Measurements from ENCODE around the gene PEAK3. TPM values are rescaled to one million over a fixed set of nuclear protein-coding genes. Genes with fewer than 3 reads are reported as not detected.

PEAK3 gene
- total and polyA plus RNA-seq, 5 donors: 0.84 to 3.1 (median 1.5) TPM

DNA sequence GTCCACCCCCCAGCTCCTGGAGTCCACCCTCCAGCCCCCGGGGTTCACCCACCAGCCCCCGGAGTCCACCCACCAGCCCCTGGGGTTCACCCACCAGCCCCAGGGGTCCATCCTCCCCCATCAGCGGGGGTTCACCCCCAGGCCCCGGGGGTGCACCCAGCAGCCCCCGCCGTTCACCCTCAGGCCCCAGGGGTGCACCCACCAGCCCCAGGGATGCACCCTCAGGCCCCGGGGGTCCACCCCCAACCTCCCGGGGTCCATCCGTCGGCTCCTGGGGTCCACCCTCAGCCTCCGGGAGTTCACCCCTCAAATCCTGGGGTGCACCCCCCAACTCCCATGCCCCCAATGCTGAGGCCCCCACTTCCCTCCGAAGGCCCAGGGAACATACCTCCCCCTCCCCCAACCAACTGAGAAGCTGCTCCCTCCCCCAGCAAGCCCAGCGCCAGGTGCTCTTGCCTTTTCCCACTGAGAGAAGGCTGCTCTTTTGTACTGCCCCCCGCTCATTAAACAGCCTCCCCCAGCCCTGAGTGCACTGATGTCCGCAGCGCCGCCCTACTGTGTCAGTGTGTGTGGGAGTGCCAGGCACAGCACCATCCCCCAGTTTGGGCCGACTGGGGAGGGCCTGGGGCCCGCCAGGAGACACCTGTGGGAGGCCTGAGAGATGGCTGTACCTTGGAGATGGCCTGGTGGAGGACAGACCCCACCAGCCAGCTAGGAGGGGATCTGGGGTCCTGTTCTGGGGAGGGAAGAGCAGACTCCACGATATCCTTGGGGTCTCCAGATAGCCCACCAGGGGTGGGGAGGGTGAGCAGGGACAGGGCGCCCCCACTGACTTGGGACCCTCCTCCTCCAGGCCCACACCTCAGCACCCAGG is 33.6 kb downstream of the PEAK3 start:
- ATAC-seq (no peak), DNase-seq (peak in 2 of 3 donors; percentile 29 to 59)
- H3K27ac ChIP-seq (ENCODE audit: low read length): no peak overlapping the region
- intact Hi-C loops (cut with DNase I): no loop called here
- H3K4me3 ChIP-seq (ENCODE audit: low read length): no peak overlapping the region
- no peaks in the 10 kb centered on the region for H3K27me3 ChIP-seq (ENCODE audit: control insufficient read depth, insufficient read depth)
- no peaks in the 10 kb centered on the region for H3K9me3 ChIP-seq (ENCODE audit: control insufficient read depth, low read length)
- H3K4me1 ChIP-seq (ENCODE audit: control insufficient read depth, insufficient read depth, low read length): peaks cover 5% of the 10 kb centered on the region
- WGBS: 83% methylated on average over 21 of the region's 21 CpGs

GRCh38 chr19:2247433-2248101 is 34.4 kb downstream of the PEAK3 start:
- Histone ChIP-seq H3K27me3 (ENCODE audit: control insufficient read depth, insufficient read depth) (no peaks in the 10 kb centered on the region), H3K27ac (ENCODE audit: low read length) (no peak overlapping the region), H3K9me3 (ENCODE audit: control insufficient read depth, low read length) (no peaks in the 10 kb centered on the region), H3K4me3 (ENCODE audit: low read length) (no peak overlapping the region), H3K4me1 (ENCODE audit: control insufficient read depth, insufficient read depth, low read length) (peaks cover 5% of the 10 kb centered on the region)
- no peak for ATAC-seq
- WGBS: 88% methylated on average over 28 of the region's 28 CpGs
- intact Hi-C loops (cut with DNase I): no loop called here
- DNase-seq: peak in 2 of 3 donors; percentile 54 to 69

GRCh38 chr19:2246801-2247361 is 35.1 kb downstream of the PEAK3 start:
- Histone ChIP-seq H3K9me3 (ENCODE audit: control insufficient read depth, low read length) (no peaks in the 10 kb centered on the region), H3K27ac (ENCODE audit: low read length) (no peak overlapping the region), H3K4me1 (ENCODE audit: control insufficient read depth, insufficient read depth, low read length) (peaks cover 7% of the 10 kb centered on the region), H3K4me3 (ENCODE audit: low read length) (no peak overlapping the region), H3K27me3 (ENCODE audit: control insufficient read depth, insufficient read depth) (no peaks in the 10 kb centered on the region)
- 77% methylated on average over 26 of the region's 26 CpGs for WGBS
- ATAC-seq (peak; percentile 54 to 71), DNase-seq (peak; percentile 75 to 90 (median 89))
- intact Hi-C loops (cut with DNase I): no loop called here

- 92% methylated on average over 25 of the region's 25 CpGs for WGBS
- ATAC-seq (no peak), DNase-seq (peak in 1 of 3 donors; percentile 47)
- Histone ChIP-seq H3K27me3 (ENCODE audit: control insufficient read depth, insufficient read depth) (no peaks in the 10 kb centered on the region), H3K27ac (ENCODE audit: low read length) (no peak overlapping the region), H3K4me1 (ENCODE audit: control insufficient read depth, insufficient read depth, low read length) (peaks cover 11% of the 10 kb centered on the region), H3K9me3 (ENCODE audit: control insufficient read depth, low read length) (no peaks in the 10 kb centered on the region), H3K4me3 (ENCODE audit: low read length) (no peak overlapping the region)
- intact Hi-C loops (cut with DNase I): no loop called here
Measured at GRCh38 chr19:2246014-2246620, 35.9 kb downstream of the PEAK3 start.

GRCh38 chr19:2245273-2245672 is 36.7 kb downstream of the PEAK3 start:
- Histone ChIP-seq H3K4me3 (ENCODE audit: low read length) (no peak overlapping the region), H3K4me1 (ENCODE audit: control insufficient read depth, insufficient read depth, low read length) (peaks cover 14% of the 10 kb centered on the region), H3K9me3 (ENCODE audit: control insufficient read depth, low read length) (no peaks in the 10 kb centered on the region), H3K27ac (ENCODE audit: low read length) (no peak overlapping the region), H3K27me3 (ENCODE audit: control insufficient read depth, insufficient read depth) (no peaks in the 10 kb centered on the region)
- WGBS: 95% methylated on average over 15 of the region's 15 CpGs
- intact Hi-C loops (cut with DNase I): no loop called here
- no peak for ATAC-seq
- DNase-seq: no peak

DNA sequence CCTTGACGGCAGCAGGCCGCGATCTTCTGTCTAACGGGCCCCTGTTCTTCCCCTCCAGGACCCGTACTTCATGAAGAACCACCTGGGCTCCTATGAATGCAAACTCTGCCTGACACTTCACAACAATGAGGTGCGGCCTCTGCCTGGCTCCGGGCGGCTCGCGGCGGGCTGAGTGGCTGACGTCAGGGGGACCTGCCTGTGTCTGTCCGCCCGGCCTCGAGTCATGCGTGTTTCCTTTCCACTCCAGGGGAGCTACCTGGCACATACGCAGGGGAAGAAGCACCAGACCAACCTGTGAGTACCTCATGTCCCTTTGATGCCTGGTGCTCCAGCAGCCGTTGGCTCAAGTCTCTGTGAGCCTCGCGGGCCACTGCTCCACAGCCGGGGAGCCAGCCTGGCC is 37.5 kb downstream of the PEAK3 start:
- H3K27ac ChIP-seq (ENCODE audit: low read length): no peak overlapping the region
- intact Hi-C loops (cut with DNase I): no loop called here
- H3K9me3 ChIP-seq (ENCODE audit: control insufficient read depth, low read length): no peaks in the 10 kb centered on the region
- H3K27me3 ChIP-seq (ENCODE audit: control insufficient read depth, insufficient read depth): no peaks in the 10 kb centered on the region
- 92% methylated on average over 21 of the region's 21 CpGs for WGBS
- DNase-seq (no peak), ATAC-seq (no peak)
- no peak overlapping the region for H3K4me3 ChIP-seq (ENCODE audit: low read length)
- H3K4me1 ChIP-seq (ENCODE audit: control insufficient read depth, insufficient read depth, low read length): peaks cover 15% of the 10 kb centered on the region

GRCh38 chr19:2244125-2244411 is 37.9 kb downstream of the PEAK3 start:
- peaks cover 15% of the 10 kb centered on the region for H3K4me1 ChIP-seq (ENCODE audit: control insufficient read depth, insufficient read depth, low read length)
- no peak overlapping the region for H3K4me3 ChIP-seq (ENCODE audit: low read length)
- DNase-seq (no peak), ATAC-seq (no peak)
- H3K27ac ChIP-seq (ENCODE audit: low read length): no peak overlapping the region
- H3K9me3 ChIP-seq (ENCODE audit: control insufficient read depth, low read length): no peaks in the 10 kb centered on the region
- H3K27me3 ChIP-seq (ENCODE audit: control insufficient read depth, insufficient read depth): no peaks in the 10 kb centered on the region
- intact Hi-C loops (cut with DNase I): no loop called here
- 91% methylated on average over 12 of the region's 12 CpGs for WGBS

GRCh38 chr19:2243274-2244124 is 38.5 kb downstream of the PEAK3 start:
- H3K27me3 ChIP-seq (ENCODE audit: control insufficient read depth, insufficient read depth): no peaks in the 10 kb centered on the region
- intact Hi-C loops (cut with DNase I): no loop called here
- no peaks in the 10 kb centered on the region for H3K9me3 ChIP-seq (ENCODE audit: control insufficient read depth, low read length)
- ATAC-seq: no peak
- peak in 2 of 3 donors; percentile 26 to 51 for DNase-seq
- H3K27ac ChIP-seq (ENCODE audit: low read length): no peak overlapping the region
- H3K4me3 ChIP-seq (ENCODE audit: low read length): no peak overlapping the region
- 82% methylated on average over 32 of the region's 32 CpGs for WGBS
- H3K4me1 ChIP-seq (ENCODE audit: control insufficient read depth, insufficient read depth, low read length): peaks cover 15% of the 10 kb centered on the region

DNA sequence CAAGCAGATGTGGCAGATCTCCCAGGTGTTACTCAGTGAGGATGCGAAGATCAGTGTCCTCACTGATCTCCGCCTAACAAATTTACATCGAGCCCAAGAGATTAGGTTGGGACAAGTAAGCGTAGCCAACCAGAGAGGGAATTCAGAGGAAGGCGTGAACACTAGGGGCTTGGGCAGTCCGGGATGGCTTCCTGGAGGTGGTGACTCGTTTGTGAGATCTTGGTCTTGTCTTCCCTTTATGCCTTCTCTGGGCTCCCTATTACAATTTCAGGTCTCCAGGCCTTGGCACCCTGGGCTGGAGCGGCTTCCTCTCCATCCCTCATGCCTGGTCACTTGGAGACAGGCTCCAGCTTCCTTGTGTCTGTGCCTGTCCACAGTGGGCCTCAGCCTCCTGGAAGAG is 39.2 kb downstream of the PEAK3 start:
- WGBS: 86% methylated on average over 8 of the region's 8 CpGs
- DNase-seq (peak in 1 of 3 donors; percentile 13), ATAC-seq (no peak)
- intact Hi-C loops (cut with DNase I): no loop called here
- Histone ChIP-seq H3K27me3 (ENCODE audit: control insufficient read depth, insufficient read depth) (no peaks in the 10 kb centered on the region), H3K4me1 (ENCODE audit: control insufficient read depth, insufficient read depth, low read length) (peaks cover 17% of the 10 kb centered on the region), H3K4me3 (ENCODE audit: low read length) (no peak overlapping the region), H3K27ac (ENCODE audit: low read length) (no peak overlapping the region), H3K9me3 (ENCODE audit: control insufficient read depth, low read length) (no peaks in the 10 kb centered on the region)

- ATAC-seq (no peak), DNase-seq (peak in 1 of 3 donors; percentile 40)
- intact Hi-C loops (cut with DNase I): no loop called here
- Histone ChIP-seq H3K4me3 (ENCODE audit: low read length) (no peak overlapping the region), H3K27ac (ENCODE audit: low read length) (no peak overlapping the region), H3K27me3 (ENCODE audit: control insufficient read depth, insufficient read depth) (no peaks in the 10 kb centered on the region), H3K4me1 (ENCODE audit: control insufficient read depth, insufficient read depth, low read length) (peaks cover 22% of the 10 kb centered on the region), H3K9me3 (ENCODE audit: control insufficient read depth, low read length) (no peaks in the 10 kb centered on the region)
- 87% methylated on average over 12 of the region's 12 CpGs for WGBS
Measured at GRCh38 chr19:2242092-2242537, 39.9 kb downstream of the PEAK3 start.

All from right cardiac atrium (tissue), 5 donors.